ENCODE results near the gene PARP3. TPM values are rescaled to one million over a fixed set of nuclear protein-coding genes. Genes with fewer than 3 reads are reported as not detected.

PARP3 gene
- total RNA-seq, 1 donor from 2014 or later = 4.8 TPM

GRCh38 chr3:51967384-51968169 is 25.4 kb downstream of the PARP3 start, which contains the start of gene PCBP4:
Gene PCBP4, minus strand, starts transcription at chr3:51967454. Its CDS starts 6,214 bp downstream, at chr3:51961240.
- H3K9me3 Mint-ChIP-seq (ENCODE audit: unreplicated experiment) = peaks cover 3% of the 10 kb centered on the region
- Histone ChIP-seq H3K36me3 (ENCODE audit: insufficient read depth, low read length) (no peaks in the 10 kb centered on the region), H3K4me3 (ENCODE audit: insufficient read depth, low read depth, low read length) (peak within 1 kb of the TSS; percentile 86), H3K27me3 (ENCODE audit: insufficient read depth, low read length) (no peaks in the 10 kb centered on the region), H3K27ac (ENCODE audit: low read depth, low read length) (peak within 1 kb of the TSS; percentile 47), H3K9me3 (ENCODE audit: insufficient read depth, low read depth, low read length) (no peaks in the 10 kb centered on the region), H3K9ac (ENCODE audit: low read length) (peak within 1 kb of the TSS; percentile 85), H3K4me2 (ENCODE audit: low read length) (peak within 1 kb of the TSS; percentile 98), H4K20me1 (ENCODE audit: insufficient read depth, low read length) (peaks cover 48% of the 10 kb centered on the region), H2AFZ (ENCODE audit: low read depth, low read length) (peak within 1 kb of the TSS; percentile 77), H3K79me2 (ENCODE audit: insufficient read depth, low read length) (peaks cover 44% of the 10 kb centered on the region), H3K4me1 (ENCODE audit: insufficient read depth, low read length) (peaks cover 15% of the 10 kb centered on the region)
- peaks cover 11% of the 10 kb centered on the region for H3K36me3 Mint-ChIP-seq (ENCODE audit: low read depth, unreplicated experiment)
- TF ChIP-seq EZH2 (IDR thresholded peaks at IDR 0.05; ENCODE audit: insufficient read depth, low read length) (no peak), CTCF (IDR thresholded peaks at IDR 0.05; ENCODE audit: insufficient read depth, low read depth, low read length) (no peak)
- H3K4me1 Mint-ChIP-seq (ENCODE audit: low read depth, unreplicated experiment) = peaks cover 14% of the 10 kb centered on the region
- H3K27me3 Mint-ChIP-seq (ENCODE audit: low read depth, unreplicated experiment) = no peaks in the 10 kb centered on the region
- H3K4me3 Mint-ChIP-seq (ENCODE audit: unreplicated experiment) = peak within 1 kb of the TSS; percentile 90
- DNase-seq (ENCODE audit: low read depth) (no peak), FAIRE-seq (no peak)
- H3K27ac Mint-ChIP-seq (ENCODE audit: unreplicated experiment) = no peak within 1 kb of the TSS

GRCh38 chr3:51968170-51968775 is 26.1 kb downstream of the PARP3 start:
- peak overlapping the region; percentile 92 for H3K4me2 ChIP-seq (ENCODE audit: low read length)
- no peak overlapping the region for H3K27ac Mint-ChIP-seq (ENCODE audit: unreplicated experiment)
- H3K27ac ChIP-seq (ENCODE audit: low read depth, low read length) = no peak overlapping the region
- peaks cover 7% of the 10 kb centered on the region for H3K36me3 Mint-ChIP-seq (ENCODE audit: low read depth, unreplicated experiment)
- FAIRE-seq = no peak
- no peaks in the 10 kb centered on the region for H3K9me3 ChIP-seq (ENCODE audit: insufficient read depth, low read depth, low read length)
- no peak for TF ChIP-seq EZH2 (IDR thresholded peaks at IDR 0.05; ENCODE audit: insufficient read depth, low read length)
- TF ChIP-seq CTCF (IDR thresholded peaks at IDR 0.05; ENCODE audit: insufficient read depth, low read depth, low read length) = no peak
- H3K9me3 Mint-ChIP-seq (ENCODE audit: unreplicated experiment) = peaks cover 3% of the 10 kb centered on the region
- no peaks in the 10 kb centered on the region for H3K27me3 ChIP-seq (ENCODE audit: insufficient read depth, low read length)
- peak overlapping the region; percentile 68 for H3K4me3 ChIP-seq (ENCODE audit: insufficient read depth, low read depth, low read length)
- H3K9ac ChIP-seq (ENCODE audit: low read length) = peak overlapping the region; percentile 68
- H3K79me2 ChIP-seq (ENCODE audit: insufficient read depth, low read length) = peaks cover 40% of the 10 kb centered on the region
- peak overlapping the region; percentile 69 for H2AFZ ChIP-seq (ENCODE audit: low read depth, low read length)
- H3K27me3 Mint-ChIP-seq (ENCODE audit: low read depth, unreplicated experiment) = no peaks in the 10 kb centered on the region
- H3K36me3 ChIP-seq (ENCODE audit: insufficient read depth, low read length) = no peaks in the 10 kb centered on the region
- peaks cover 41% of the 10 kb centered on the region for H4K20me1 ChIP-seq (ENCODE audit: insufficient read depth, low read length)
- H3K4me1 Mint-ChIP-seq (ENCODE audit: low read depth, unreplicated experiment) = peaks cover 14% of the 10 kb centered on the region
- no peak for DNase-seq (ENCODE audit: low read depth)
- H3K4me3 Mint-ChIP-seq (ENCODE audit: unreplicated experiment) = peak overlapping the region; percentile 85
- H3K4me1 ChIP-seq (ENCODE audit: insufficient read depth, low read length) = peaks cover 15% of the 10 kb centered on the region

All from astrocyte (in vitro differentiated cells and primary cell).